Pancreas (tissue), 10 donors: ENCODE data around the gene WDR70. TPM values are rescaled to one million over a fixed set of nuclear protein-coding genes. Genes with fewer than 3 reads are reported as not detected.

Experiments
- ATAC-seq, 4 donors: fragments of 200-7000 bp; cut with Tn5 transposase; one replicate each; pipeline versions ENCODE4 v1.8.0 to v1.9.1; 2020; ENCODE audit warnings: mild to moderate bottlenecking in 4 of 4, moderate library complexity in 4 of 4
- DNase-seq, 6 donors: peaks; one replicate each; pipeline ENCODE4 v3.0.0-alpha.2; 2020
- FAIRE-seq: peaks from 2 replicates; lab custom pipeline; 2012; peaks lifted over from hg19 to GRCh38; lab: Jason Lieb, UNC
- H3K27ac ChIP-seq, 4 donors: fragments of 200-600 bp; sonication (generic); 1 replicate in 3 of 4; 2 replicates in 1 of 4; pipeline versions ENCODE4 v1.5.0 to v1.8.0; 2020
- H3K27me3 ChIP-seq, 4 donors: fragments of 200-600 bp; one replicate each; pipeline ENCODE4 v1.8.0; 2021
- H3K36me3 ChIP-seq, 3 donors: fragments of 200-600 bp; sonication (generic) in 1 of 3; one replicate each; pipeline versions ENCODE4 v1.5.0 to v1.8.0; 2020 to 2021
- H3K4me1 ChIP-seq, 3 donors: fragments of 200-600 bp; one replicate each; pipeline ENCODE4 v1.8.0; 2021
- H3K4me3 ChIP-seq, 4 donors: fragments of 200-600 bp; sonication (generic) in 2 of 4; one replicate each; pipeline versions ENCODE4 v1.5.0 to v1.8.0; 2020 to 2021
- H3K9me3 ChIP-seq, 4 donors: fragments of 200-600 bp; one replicate each; pipeline ENCODE4 v1.8.0; 2021
- CTCF ChIP-seq, 4 donors: fragments of 200-600 bp; sonication (generic) in 3 of 4; IDR thresholded peaks; one replicate each; pipeline versions ENCODE4 v1.5.0 to v1.8.0; 2021; ENCODE audit warnings: antibody characterized with exemption in 4 of 4
- WGBS, 2 donors: extraction: QIAGEN DNeasy Blood & Tissue Kit; methylation state at CpG; one replicate each; pipeline ENCODE4 v1.1.7; 2013; 5-methylcytosine and 5-hydroxymethylcytosine counted together
- intact Hi-C, 3 donors: fragments of 100-400 bp; cut with DNase I; formaldehyde crosslinking; loops; one replicate each; pipeline versions ENCODE4 v1.11.1 to v1.14.2; 2022
- polyA plus RNA-seq, 2 donors: library from polyadenylated mRNA; stranded (reverse); fragments of 200-250 nt; gene quantifications; one replicate each; pipeline ENCODE4 v1.2.3, GENCODE V29; 2013
- total RNA-seq, 6 donors: library from RNA; stranded (reverse); fragmentation: NEBNext Ultra II Directional in 4 of 6; extraction: Animal tissue kit (Norgen Biotek cat#: 25700) in 4 of 6; gene quantifications; one replicate each; pipeline versions ENCODE4 v1.2.1 to v1.2.4, GENCODE V29; 2021 to 2023
- donor health status: healthy with polysubstance abuse.
- donor health status: DM: no; HTN: no; CAD: no; lungs with moderate emphysema.
- donor health status: DM: no; HTN: no; CAD: no.
- donor health status: control.
- donor health status: control.
- donor health status: Bipolar disorder and iron deficiency.
- donor health status: DM: yes; HTN: yes; CAD: no.
- donor health status: DM: no; HTN: no; CAD: no.
- donor health status: DM: no; HTN: no; CAD: no.
- donor health status: DM: yes; HTN: yes; CAD: no.

WDR70 gene
- total and polyA plus RNA-seq, 8 donors: 10.7 to 24.3 (median 15.6) TPM

GRCh38 chr5:37490931-37491330 is 111.8 kb downstream of the WDR70 start:
- H3K27me3 ChIP-seq: no peaks in the 10 kb centered on the region
- DNase-seq: no peak
- intact Hi-C loops: no loop called here
- no peaks in the 10 kb centered on the region for H3K9me3 ChIP-seq
- no peaks in the 10 kb centered on the region for H3K4me1 ChIP-seq
- 95 to 98% methylated on average over 2 of the region's 2 CpGs for WGBS, 2 donors
- H3K27ac ChIP-seq: no peak overlapping the region
- no peak overlapping the region for H3K4me3 ChIP-seq
- no peak for TF ChIP-seq CTCF (IDR thresholded peaks at IDR 0.05)
- FAIRE-seq: no peak
- no peaks in the 10 kb centered on the region for H3K36me3 ChIP-seq
- no peak for ATAC-seq

- Histone ChIP-seq H3K4me3 (no peak overlapping the region), H3K36me3 (no peaks in the 10 kb centered on the region), H3K27ac (no peak overlapping the region), H3K9me3 (no peaks in the 10 kb centered on the region), H3K27me3 (no peaks in the 10 kb centered on the region), H3K4me1 (no peaks in the 10 kb centered on the region)
- intact Hi-C loops: no loop called here
- WGBS, 2 donors: 97 to 100% methylated on average over 2 of the region's 2 CpGs
- ATAC-seq: no peak
- TF ChIP-seq CTCF (IDR thresholded peaks at IDR 0.05): no peak
- no peak for DNase-seq
- FAIRE-seq: no peak
Observed at GRCh38 chr5:37492778-37493555, 113.8 kb downstream of the WDR70 start.

- FAIRE-seq (no peak), ATAC-seq (peak in 1 of 4 donors; percentile 25), DNase-seq (no peak)
- H3K9me3 ChIP-seq: no peaks in the 10 kb centered on the region
- H3K27me3 ChIP-seq: no peaks in the 10 kb centered on the region
- H3K36me3 ChIP-seq: no peaks in the 10 kb centered on the region
- intact Hi-C loops: no loop called here
- TF ChIP-seq CTCF (IDR thresholded peaks at IDR 0.05): no peak
- H3K4me3 ChIP-seq: no peak overlapping the region
- H3K4me1 ChIP-seq: no peaks in the 10 kb centered on the region
- H3K27ac ChIP-seq: no peak overlapping the region
Observed at GRCh38 chr5:37494756-37495155, 115.6 kb downstream of the WDR70 start.

- H3K36me3 ChIP-seq: no peaks in the 10 kb centered on the region
- intact Hi-C loops: no loop called here
- H3K4me3 ChIP-seq: no peak overlapping the region
- ATAC-seq (no peak), DNase-seq (no peak), FAIRE-seq (no peak)
- H3K9me3 ChIP-seq: no peaks in the 10 kb centered on the region
- no peaks in the 10 kb centered on the region for H3K4me1 ChIP-seq
- 91 to 97% methylated on average over 2 of the region's 2 CpGs for WGBS, 2 donors
- no peak overlapping the region for H3K27ac ChIP-seq
- no peak for TF ChIP-seq CTCF (IDR thresholded peaks at IDR 0.05)
- no peaks in the 10 kb centered on the region for H3K27me3 ChIP-seq
Observed at GRCh38 chr5:37495210-37495609, 116.1 kb downstream of the WDR70 start.

GRCh38 chr5:37495668-37496347 is 116.7 kb downstream of the WDR70 start:
- no peaks in the 10 kb centered on the region for H3K9me3 ChIP-seq
- no peak for DNase-seq
- no peak overlapping the region for H3K27ac ChIP-seq
- WGBS, 2 donors: 95 to 97% methylated on average over 3 of the region's 3 CpGs
- ATAC-seq: no peak
- no peak overlapping the region for H3K4me3 ChIP-seq
- FAIRE-seq: no peak
- no peak for TF ChIP-seq CTCF (IDR thresholded peaks at IDR 0.05)
- H3K36me3 ChIP-seq: no peaks in the 10 kb centered on the region
- H3K27me3 ChIP-seq: no peaks in the 10 kb centered on the region
- intact Hi-C loops: no loop called here
- no peaks in the 10 kb centered on the region for H3K4me1 ChIP-seq
